Measurements from ENCODE around the gene SHB.

Gene SHB

DNA sequence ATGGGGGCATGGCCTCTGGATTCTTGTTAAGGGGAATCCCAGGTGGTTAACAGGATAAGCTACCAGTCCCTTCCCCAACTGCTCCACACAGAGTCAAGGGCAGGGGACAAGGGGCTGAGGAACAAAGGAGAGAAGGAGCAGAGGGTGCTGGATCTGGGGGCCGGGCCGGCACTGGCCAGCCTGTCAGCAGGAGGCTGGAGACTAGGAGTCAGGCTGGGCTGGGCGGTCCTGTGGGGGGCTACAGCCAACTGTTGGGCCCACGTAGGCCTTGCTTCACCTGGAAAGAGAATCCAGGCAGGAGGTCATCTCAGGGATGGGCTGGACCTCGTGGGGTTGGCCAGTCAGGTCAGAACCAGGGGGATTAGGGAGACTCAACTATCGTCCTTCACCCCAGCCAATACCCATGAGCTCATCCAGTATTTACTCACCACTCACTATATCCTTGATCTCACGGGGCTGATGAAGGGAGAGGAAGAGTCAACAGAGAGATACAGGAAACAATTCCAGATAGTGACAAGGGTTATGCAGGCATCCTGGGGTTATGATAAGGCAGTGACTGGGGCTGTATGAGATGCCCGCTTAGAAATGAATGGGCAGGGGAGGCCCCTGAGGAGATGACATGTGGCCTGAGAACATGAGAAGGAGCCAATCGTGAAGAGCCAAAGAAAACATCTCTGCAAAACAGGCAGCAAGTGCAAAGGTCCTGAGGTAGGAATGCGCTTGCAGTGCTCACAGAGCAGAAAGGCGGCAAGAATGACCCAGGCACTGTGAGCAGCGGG, 117.2 kb downstream of the SHB start:
- TF ChIP-seq, protein P1, sequence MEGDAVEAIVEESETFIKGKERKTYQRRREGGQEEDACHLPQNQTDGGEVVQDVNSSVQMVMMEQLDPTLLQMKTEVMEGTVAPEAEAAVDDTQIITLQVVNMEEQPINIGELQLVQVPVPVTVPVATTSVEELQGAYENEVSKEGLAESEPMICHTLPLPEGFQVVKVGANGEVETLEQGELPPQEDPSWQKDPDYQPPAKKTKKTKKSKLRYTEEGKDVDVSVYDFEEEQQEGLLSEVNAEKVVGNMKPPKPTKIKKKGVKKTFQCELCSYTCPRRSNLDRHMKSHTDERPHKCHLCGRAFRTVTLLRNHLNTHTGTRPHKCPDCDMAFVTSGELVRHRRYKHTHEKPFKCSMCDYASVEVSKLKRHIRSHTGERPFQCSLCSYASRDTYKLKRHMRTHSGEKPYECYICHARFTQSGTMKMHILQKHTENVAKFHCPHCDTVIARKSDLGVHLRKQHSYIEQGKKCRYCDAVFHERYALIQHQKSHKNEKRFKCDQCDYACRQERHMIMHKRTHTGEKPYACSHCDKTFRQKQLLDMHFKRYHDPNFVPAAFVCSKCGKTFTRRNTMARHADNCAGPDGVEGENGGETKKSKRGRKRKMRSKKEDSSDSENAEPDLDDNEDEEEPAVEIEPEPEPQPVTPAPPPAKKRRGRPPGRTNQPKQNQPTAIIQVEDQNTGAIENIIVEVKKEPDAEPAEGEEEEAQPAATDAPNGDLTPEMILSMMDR (conservative IDR thresholded peaks at IDR 0.05; ENCODE audit: low read length), result no peak
- no peak overlapping the region for H3K4me3 ChIP-seq (ENCODE audit: low read length)
- DNase-seq (ENCODE audit: low read depth), result no peak

DNA sequence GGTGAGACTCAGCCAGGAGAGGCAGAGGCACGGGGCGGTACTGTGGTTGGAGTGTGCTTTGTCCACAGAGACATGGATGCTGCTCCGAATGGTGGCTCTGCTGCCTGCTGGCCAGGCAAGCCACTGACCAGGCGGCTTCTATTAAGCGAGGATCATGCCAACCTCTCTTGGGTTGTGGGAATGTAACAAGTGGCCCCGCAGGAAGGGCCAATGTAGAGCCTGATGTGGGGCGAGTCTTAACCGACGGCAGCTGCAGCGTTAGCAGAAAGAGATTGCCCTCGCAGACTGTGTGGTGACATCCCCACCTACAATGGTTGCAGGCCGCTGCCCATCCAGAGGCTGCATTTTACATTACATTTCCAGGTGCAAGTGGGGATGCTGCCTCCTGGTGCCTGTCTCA, 118.5 kb downstream of the SHB start:
- TF ChIP-seq, protein P1 (conservative IDR thresholded peaks at IDR 0.05; ENCODE audit: low read length), result no peak
- no peak for DNase-seq (ENCODE audit: low read depth)
- H3K4me3 ChIP-seq (ENCODE audit: low read length), result no peak overlapping the region

GRCh38 chr9:37949576-37949975, 119.5 kb downstream of the SHB start:
- TF ChIP-seq, protein P1 (conservative IDR thresholded peaks at IDR 0.05; ENCODE audit: low read length), result no peak
- DNase-seq (ENCODE audit: low read depth), result peak; percentile 63
- no peak overlapping the region for H3K4me3 ChIP-seq (ENCODE audit: low read length)

DNA sequence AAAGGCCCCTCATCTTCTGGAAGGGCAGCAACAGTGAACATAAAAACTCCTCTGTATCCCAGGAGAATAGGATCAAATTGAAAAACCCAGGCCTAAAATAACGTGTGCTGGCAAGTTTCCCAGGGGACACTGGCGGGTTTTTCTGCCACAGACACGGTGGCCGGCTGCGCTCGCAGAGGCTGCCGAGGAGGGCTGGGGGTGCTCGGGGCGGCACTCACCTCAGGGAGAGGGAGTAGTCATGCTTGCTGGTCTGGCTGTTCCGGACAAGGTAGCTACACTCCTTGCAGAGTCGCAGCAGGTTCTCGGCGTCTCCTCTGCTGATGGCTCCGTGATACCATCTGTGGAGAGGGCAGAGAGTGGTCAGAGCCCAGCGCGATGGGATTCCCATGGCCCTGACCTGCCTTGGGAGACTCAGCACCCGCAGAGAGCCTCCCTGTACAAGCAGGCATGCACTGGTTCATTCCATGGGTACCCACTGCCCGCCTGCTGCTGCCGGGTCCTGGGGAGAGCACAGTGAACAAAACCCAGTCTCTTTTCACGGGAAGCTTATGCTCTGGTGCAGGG, 120.5 kb downstream of the SHB start:
- DNase-seq (ENCODE audit: low read depth), result no peak
- no peak overlapping the region for H3K4me3 ChIP-seq (ENCODE audit: low read length)
- TF ChIP-seq, protein P1 (conservative IDR thresholded peaks at IDR 0.05; ENCODE audit: low read length), result no peak

DNA sequence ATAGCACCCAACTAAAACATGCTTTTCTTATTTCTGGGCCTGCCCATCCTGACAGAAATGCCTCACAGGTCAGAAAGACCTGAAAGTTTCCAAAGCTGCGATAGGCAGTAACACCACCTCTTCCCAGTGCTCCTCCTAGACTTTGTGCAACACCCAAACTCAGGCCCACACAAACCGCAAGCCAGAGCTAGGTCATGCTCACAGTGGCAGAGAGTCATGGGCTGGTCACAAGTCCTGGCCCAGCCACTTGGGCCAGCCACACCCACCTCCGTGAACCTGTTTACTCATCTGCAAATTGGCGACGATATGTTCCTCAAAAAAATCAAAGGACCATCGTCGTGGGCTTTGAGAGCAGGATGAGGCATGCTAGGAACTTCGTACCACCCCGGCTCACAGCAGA, 121.0 kb downstream of the SHB start:
- DNase-seq (ENCODE audit: low read depth), result peak; percentile 40
- TF ChIP-seq, protein P1 (conservative IDR thresholded peaks at IDR 0.05; ENCODE audit: low read length), result no peak
- no peak overlapping the region for H3K4me3 ChIP-seq (ENCODE audit: low read length)

DNA sequence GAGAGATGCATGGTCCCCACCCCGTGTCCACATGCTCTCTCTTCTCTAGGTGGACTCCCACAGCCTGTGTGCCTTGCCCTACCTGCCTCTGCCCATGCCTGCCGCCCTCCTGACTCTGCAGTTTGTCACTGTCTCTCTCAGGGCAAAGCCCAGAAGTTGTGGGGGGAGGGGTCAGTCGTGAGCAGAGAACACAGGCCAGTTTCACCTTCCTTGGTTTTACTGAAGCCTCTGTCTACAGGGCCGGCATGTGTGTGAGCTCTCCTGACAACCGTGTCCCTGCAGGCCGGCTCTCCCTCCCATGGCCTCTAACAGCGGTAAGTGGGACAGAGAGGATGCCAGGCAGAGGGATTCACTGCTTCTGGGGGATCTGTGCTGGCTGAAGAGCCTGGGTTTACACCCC, 121.6 kb downstream of the SHB start:
- H3K4me3 ChIP-seq (ENCODE audit: low read length), result no peak overlapping the region
- no peak for DNase-seq (ENCODE audit: low read depth)
- TF ChIP-seq, protein P1 (conservative IDR thresholded peaks at IDR 0.05; ENCODE audit: low read length), result no peak

- TF ChIP-seq, protein P1 (conservative IDR thresholded peaks at IDR 0.05; ENCODE audit: low read length), result no peak
- H3K4me3 ChIP-seq (ENCODE audit: low read length), result no peak overlapping the region
- no peak for DNase-seq (ENCODE audit: low read depth)
Measured at GRCh38 chr9:37946971-37947370, 122.1 kb downstream of the SHB start.

Measured in AG10803 (cell line).